H1 (cell line): ENCODE data around the gene SYNPO2L. TPM values are rescaled to one million over a fixed set of nuclear protein-coding genes. Genes with fewer than 3 reads are reported as not detected.

Source experiments
- CREB1 ChIP-seq: IDR thresholded peaks from 2 replicates; pipeline ENCODE4 v1.6.1; 2012; ENCODE audit warnings: inconsistent platforms
- NRF1 ChIP-seq: IDR thresholded peaks from 2 replicates; pipeline ENCODE4 v1.6.1; 2011; ENCODE audit warnings: mild to moderate bottlenecking, low read depth, low read length, improper control_type of control experiment
- POU5F1 ChIP-seq: IDR thresholded peaks from 2 replicates; pipeline ENCODE4 v1.6.1; 2011; ENCODE audit warnings: low read depth, mild to moderate bottlenecking, low read length, moderate library complexity
- polyA plus RNA-seq, 7 experiments: library from polyadenylated mRNA; depleted of rRNA in 3 of 7; stranded (reverse) in 5 of 7; unstranded in 2 of 7; fragments of >200 nt in 5 of 7; fragments of 200-250 nt in 2 of 7; gene quantifications; 1 replicate in 5 of 7; 2 replicates in 1 of 7; 4 replicates in 1 of 7; pipeline versions ENCODE4 v1.2.1 to v1.2.3, GENCODE V29; 2011 to 2013; ENCODE audit warnings: missing spikeins in 2 of 7, mixed read lengths in 2 of 7
- total RNA-seq: library from RNA; stranded (reverse); fragmentation: NEBNext Ultra II Directional; extraction: Animal tissue kit (Norgen Biotek cat#: 25700); gene quantifications from 2 replicates; pipeline ENCODE4 v1.2.1, GENCODE V29; 2021
- TF ChIP-seq, protein P1 (sequence below), 3 experiments: IDR thresholded peaks; 1 replicate in 2 of 3; 2 replicates in 1 of 3; pipeline versions ENCODE4 v1.5.1 to v1.6.1; 2011; ENCODE audit warnings: low read length in 3 of 3, mild to moderate bottlenecking in 3 of 3, inconsistent platforms in 2 of 3, low read depth in 1 of 3, moderate library complexity in 1 of 3; ENCODE audit not compliant: insufficient read depth in 1 of 3; ENCODE audit errors: control extremely low read depth in 1 of 3

Gene SYNPO2L
- total and polyA plus RNA-seq, 2 of the 8 experiments (the other 6 are each of a cell fraction or from before 2014, with no cell fraction given): 0.05 to 0.19 TPM

DNA sequence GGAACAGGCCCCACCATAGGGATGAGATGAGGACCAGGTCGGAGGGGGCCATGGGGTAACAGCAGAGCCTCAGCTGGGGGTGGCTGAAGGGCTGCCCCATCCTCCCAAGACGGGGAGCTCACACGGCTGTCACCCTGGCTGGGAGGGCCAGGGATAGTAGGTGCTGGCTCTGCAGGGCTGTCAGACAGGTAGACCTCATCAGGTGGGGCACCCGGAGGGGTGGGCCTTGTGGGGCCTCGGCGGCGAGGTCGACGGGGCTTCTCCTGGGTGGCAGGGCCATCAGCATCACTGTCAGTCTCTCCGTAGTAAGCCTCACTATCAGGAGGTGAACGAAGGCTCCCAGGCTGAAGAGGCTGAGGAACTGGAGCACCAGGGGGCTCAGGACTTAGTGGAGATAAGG is 2.6 kb downstream of the SYNPO2L start (continued):
- TF ChIP-seq, protein P1, sequence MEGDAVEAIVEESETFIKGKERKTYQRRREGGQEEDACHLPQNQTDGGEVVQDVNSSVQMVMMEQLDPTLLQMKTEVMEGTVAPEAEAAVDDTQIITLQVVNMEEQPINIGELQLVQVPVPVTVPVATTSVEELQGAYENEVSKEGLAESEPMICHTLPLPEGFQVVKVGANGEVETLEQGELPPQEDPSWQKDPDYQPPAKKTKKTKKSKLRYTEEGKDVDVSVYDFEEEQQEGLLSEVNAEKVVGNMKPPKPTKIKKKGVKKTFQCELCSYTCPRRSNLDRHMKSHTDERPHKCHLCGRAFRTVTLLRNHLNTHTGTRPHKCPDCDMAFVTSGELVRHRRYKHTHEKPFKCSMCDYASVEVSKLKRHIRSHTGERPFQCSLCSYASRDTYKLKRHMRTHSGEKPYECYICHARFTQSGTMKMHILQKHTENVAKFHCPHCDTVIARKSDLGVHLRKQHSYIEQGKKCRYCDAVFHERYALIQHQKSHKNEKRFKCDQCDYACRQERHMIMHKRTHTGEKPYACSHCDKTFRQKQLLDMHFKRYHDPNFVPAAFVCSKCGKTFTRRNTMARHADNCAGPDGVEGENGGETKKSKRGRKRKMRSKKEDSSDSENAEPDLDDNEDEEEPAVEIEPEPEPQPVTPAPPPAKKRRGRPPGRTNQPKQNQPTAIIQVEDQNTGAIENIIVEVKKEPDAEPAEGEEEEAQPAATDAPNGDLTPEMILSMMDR (IDR thresholded peaks at IDR 0.05; ENCODE audit: control extremely low read depth in 1 of 3, insufficient read depth in 1 of 3, low read depth in 1 of 3, low read length in 3 of 3): no peak
- TF ChIP-seq CREB1 (no peak), NRF1 (no peak), POU5F1 (no peak)
